B cell (primary cell): Measurements from ENCODE around the gene GDF9. TPM values are rescaled to one million over a fixed set of nuclear protein-coding genes. Genes with fewer than 3 reads are reported as not detected.

Source experiments
- ATAC-seq: fragments of 200-7000 bp; cut with Tn5 transposase; one replicate; pipeline ENCODE4 v1.10.0; 2021; ENCODE audit warnings: low read depth, mild to moderate bottlenecking, moderate number of reproducible peaks, moderate library complexity
- CTCF ChIA-PET: fragments of 350-600 bp; sonication (Branson Sonifier 250); formaldehyde crosslinking; loops from one replicate; lab custom pipeline; 2021; ENCODE audit warnings: antibody characterized with exemption, inconsistent platforms; lab: Charles Lee
- POLR2A ChIA-PET: fragments of 350-600 bp; sonication (Branson Sonifier 250); formaldehyde crosslinking; loops from one replicate; lab custom pipeline; 2021; ENCODE audit warnings: antibody characterized with exemption; lab: Charles Lee
- DNase-seq: peaks from one replicate; pipeline ENCODE4 v3.0.0; 2013
- H2AFZ ChIP-seq: 2 replicates; pipeline ENCODE4 v1.6.1; 2012; ENCODE audit warnings: mild to moderate bottlenecking, low read depth, low read length; ENCODE audit not compliant: insufficient read depth, poor library complexity, severe bottlenecking
- H3K27ac ChIP-seq, 2 donors: 1 replicate in 1 of 2; 2 replicates in 1 of 2; pipeline ENCODE4 v1.5.1; 2012 to 2013; ENCODE audit warnings: low read length in 2 of 2, mild to moderate bottlenecking in 2 of 2, moderate library complexity in 1 of 2
- H3K27me3 ChIP-seq, 4 experiments: fragments of 200-600 bp in 1 of 4; sonication (generic) in 1 of 4; replicated peaks in 1 of 4; 1 replicate in 2 of 4; 2 replicates in 2 of 4; pipeline versions ENCODE4 v1.6.1 to v1.7.0; 2013 to 2016; ENCODE audit warnings: low read length in 3 of 4, mild to moderate bottlenecking in 2 of 4, mixed read lengths in 1 of 4, moderate library complexity in 1 of 4; ENCODE audit not compliant: insufficient read depth in 4 of 4, control insufficient read depth in 3 of 4; ENCODE audit errors: control extremely low read depth in 1 of 4
- H3K36me3 ChIP-seq, 2 experiments: replicated peaks in 1 of 2; 1 replicate in 1 of 2; 2 replicates in 1 of 2; pipeline versions ENCODE4 v1.6.1 to v1.7.1; 2013; ENCODE audit warnings: low read length in 1 of 2; ENCODE audit not compliant: insufficient read depth in 2 of 2, control insufficient read depth in 1 of 2; ENCODE audit errors: control extremely low read depth in 1 of 2, extremely low read depth in 1 of 2
- H3K4me1 ChIP-seq, 2 donors: fragments of 200-600 bp in 1 of 2; sonication (generic) in 1 of 2; 1 replicate in 1 of 2; 2 replicates in 1 of 2; pipeline versions ENCODE4 v1.5.1 to v1.6.1; 2013 to 2017; ENCODE audit warnings: low read length in 2 of 2; ENCODE audit not compliant: control insufficient read depth in 2 of 2, insufficient read depth in 2 of 2
- H3K4me2 ChIP-seq: replicated peaks from 2 replicates; pipeline ENCODE3; 2012; ENCODE audit warnings: mild to moderate bottlenecking, low read depth, low read length; ENCODE audit not compliant: poor library complexity, severe bottlenecking
- H3K4me3 ChIP-seq, 5 experiments: fragments of 200-600 bp in 1 of 5; sonication (generic) in 1 of 5; 1 replicate in 3 of 5; 2 replicates in 2 of 5; pipeline versions ENCODE4 v1.5.1 to v1.7.0; 2011 to 2016; ENCODE audit warnings: low read length in 4 of 5, mild to moderate bottlenecking in 4 of 5, low read depth in 2 of 5, control low read depth in 1 of 5, moderate library complexity in 1 of 5; ENCODE audit not compliant: insufficient read depth in 1 of 5; ENCODE audit errors: control extremely low read depth in 1 of 5, extremely low read depth in 1 of 5
- H3K79me2 ChIP-seq: fragments of 200-600 bp; sonication (generic); one replicate; pipeline ENCODE4 v1.6.0; 2016; ENCODE audit warnings: low read length; ENCODE audit not compliant: control insufficient read depth, insufficient read depth
- H3K9ac ChIP-seq: fragments of 200-600 bp; sonication (generic); 2 replicates; pipeline ENCODE4 v1.6.1; 2017; ENCODE audit warnings: mild to moderate bottlenecking, low read length, moderate library complexity
- H3K9me3 ChIP-seq, 3 donors: one replicate each; pipeline versions ENCODE4 v1.6.1 to v1.7.1; 2013; ENCODE audit warnings: low read length in 2 of 3; ENCODE audit not compliant: control insufficient read depth in 2 of 3, insufficient read depth in 1 of 3; ENCODE audit errors: control extremely low read depth in 1 of 3
- H4K20me1 ChIP-seq: 2 replicates; pipeline ENCODE4 v1.6.0; 2012; ENCODE audit warnings: mild to moderate bottlenecking, low read length; ENCODE audit not compliant: insufficient read depth, control insufficient read depth, poor library complexity, severe bottlenecking
- H3K27ac Mint-ChIP-seq: one replicate; pipeline ENCODE4 v1.8.0; 2021; ENCODE audit warnings: mixed read lengths
- H3K27me3 Mint-ChIP-seq: one replicate; pipeline ENCODE4 v1.8.0; 2021; ENCODE audit warnings: mixed read lengths
- H3K4me1 Mint-ChIP-seq: one replicate; pipeline ENCODE4 v1.8.0; 2021; ENCODE audit warnings: mixed read lengths
- H3K4me3 Mint-ChIP-seq: one replicate; pipeline ENCODE4 v1.8.0; 2021; ENCODE audit warnings: mixed read lengths
- H3K9me3 Mint-ChIP-seq: one replicate; pipeline ENCODE4 v1.8.0; 2022; ENCODE audit warnings: mixed read lengths; ENCODE audit not compliant: insufficient read depth
- EZH2 ChIP-seq: IDR thresholded peaks from 2 replicates; pipeline ENCODE4 v1.6.1; 2012; ENCODE audit warnings: borderline replicate concordance, low read depth, mild to moderate bottlenecking, moderate library complexity, low read length; ENCODE audit not compliant: insufficient read depth, poor library complexity, severe bottlenecking
- WGBS: methylation state at CpG from one replicate; pipeline ENCODE4 v1.1.5; 2013; ENCODE audit warnings: missing lambda C conversion rate; ENCODE audit not compliant: insufficient coverage; 5-methylcytosine and 5-hydroxymethylcytosine counted together
- intact Hi-C: fragments of 100-400 bp; cut with micrococcal nuclease; formaldehyde crosslinking; loops from one replicate; pipeline ENCODE4 v1.10.0; 2022
- polyA plus RNA-seq: library from polyadenylated mRNA; depleted of rRNA; stranded (reverse); fragments of >200 nt; gene quantifications from 2 replicates; pipeline ENCODE4 v1.2.3, GENCODE V29; 2012
- total RNA-seq, 2 donors: library from RNA; stranded (reverse); fragments of 120-200 nt in 1 of 2; gene quantifications; 1 replicate in 1 of 2; 2 replicates in 1 of 2; pipeline versions ENCODE4 v1.2.3 to v1.2.4, GENCODE V29; 2013 to 2022
- TF ChIP-seq, protein P1 (sequence below): fragments of 200-600 bp; IDR thresholded peaks from one replicate; pipeline ENCODE4 v1.8.0; 2022; ENCODE audit warnings: antibody characterized with exemption, mild to moderate bottlenecking

Gene GDF9
- total and polyA plus RNA-seq, 2 donors (not counting 1 experiment from before 2014, with no cell fraction given), result 0.67 to 0.88 TPM

DNA sequence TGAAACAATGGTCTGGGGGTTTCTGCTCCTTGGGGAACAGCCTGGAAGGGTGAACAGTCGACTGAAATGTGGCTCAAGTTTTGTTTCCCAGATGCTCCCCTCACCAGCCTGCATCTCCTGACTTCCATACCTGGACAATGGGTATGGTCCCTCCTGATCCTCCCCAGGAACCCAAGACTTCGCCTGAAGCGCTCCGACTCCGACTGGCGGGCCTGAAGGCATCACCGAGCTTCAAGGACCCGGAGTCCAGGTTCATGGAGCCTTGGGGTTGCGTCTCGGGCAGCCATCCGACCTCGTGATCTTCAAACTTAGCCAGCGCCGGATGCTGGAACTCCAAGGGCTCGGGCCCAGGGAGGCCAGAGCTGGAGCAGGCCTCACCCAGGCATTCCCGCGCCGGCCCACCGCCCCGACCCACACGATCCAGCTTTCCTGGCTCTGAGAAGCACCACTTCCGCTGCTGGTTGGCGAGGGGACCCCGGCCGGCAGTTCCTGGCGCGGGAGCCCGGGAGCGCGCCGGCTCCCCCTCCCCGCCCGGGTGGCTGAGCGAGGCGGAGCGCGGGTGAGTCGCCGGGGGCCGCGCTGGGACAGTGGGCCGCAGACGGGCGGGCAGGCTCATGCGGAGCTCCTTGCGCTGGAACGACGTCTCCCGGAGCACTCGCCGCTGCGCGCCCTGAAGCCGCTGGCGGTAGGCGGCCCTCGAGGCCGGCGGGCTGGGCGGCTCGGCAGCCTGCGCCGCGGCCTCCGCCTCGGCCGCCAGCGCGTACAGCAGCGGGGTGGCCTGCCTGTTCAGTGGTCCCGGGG lies 41.0 kb downstream of the GDF9 start:
- intact Hi-C loops, result no loop called here
- peak overlapping the region in 3 of 5 experiments; percentile 11 to 51 (median 39) for H3K4me3 ChIP-seq
- DNase-seq, result peak; percentile 43
- H3K4me1 ChIP-seq, result peaks cover 28 to 37% of the 10 kb centered on the region in 2 donors
- Mint-ChIP-seq H3K4me1 (peaks cover 18% of the 10 kb centered on the region), H3K27ac (no peak overlapping the region), H3K27me3 (peaks cover 35% of the 10 kb centered on the region), H3K9me3 (no peaks in the 10 kb centered on the region), H3K4me3 (peak overlapping the region; percentile 47)
- H3K36me3 ChIP-seq, result no peaks in the 10 kb centered on the region
- H2AFZ ChIP-seq, result peak overlapping the region; percentile 64
- peak; percentile 6 for ATAC-seq
- H3K9me3 ChIP-seq, result peaks cover 0 to 4% (median 0%) of the 10 kb centered on the region in 3 donors
- ChIA-PET CTCF (interaction anchor here (1.0 to 1.9 kb wide), 5 partner anchors 14 to 325 kb away, joined by 3 to 5 read pairs (median 4); no protein-coding TSS in a partner anchor), POLR2A (no interaction called here)
- H3K27me3 ChIP-seq, result peaks cover 0 to 84% (median 48%) of the 10 kb centered on the region in 4 experiments
- H4K20me1 ChIP-seq, result no peaks in the 10 kb centered on the region
- peak overlapping the region; percentile 47 for H3K9ac ChIP-seq
- no peak for TF ChIP-seq EZH2
- TF ChIP-seq, protein P1, sequence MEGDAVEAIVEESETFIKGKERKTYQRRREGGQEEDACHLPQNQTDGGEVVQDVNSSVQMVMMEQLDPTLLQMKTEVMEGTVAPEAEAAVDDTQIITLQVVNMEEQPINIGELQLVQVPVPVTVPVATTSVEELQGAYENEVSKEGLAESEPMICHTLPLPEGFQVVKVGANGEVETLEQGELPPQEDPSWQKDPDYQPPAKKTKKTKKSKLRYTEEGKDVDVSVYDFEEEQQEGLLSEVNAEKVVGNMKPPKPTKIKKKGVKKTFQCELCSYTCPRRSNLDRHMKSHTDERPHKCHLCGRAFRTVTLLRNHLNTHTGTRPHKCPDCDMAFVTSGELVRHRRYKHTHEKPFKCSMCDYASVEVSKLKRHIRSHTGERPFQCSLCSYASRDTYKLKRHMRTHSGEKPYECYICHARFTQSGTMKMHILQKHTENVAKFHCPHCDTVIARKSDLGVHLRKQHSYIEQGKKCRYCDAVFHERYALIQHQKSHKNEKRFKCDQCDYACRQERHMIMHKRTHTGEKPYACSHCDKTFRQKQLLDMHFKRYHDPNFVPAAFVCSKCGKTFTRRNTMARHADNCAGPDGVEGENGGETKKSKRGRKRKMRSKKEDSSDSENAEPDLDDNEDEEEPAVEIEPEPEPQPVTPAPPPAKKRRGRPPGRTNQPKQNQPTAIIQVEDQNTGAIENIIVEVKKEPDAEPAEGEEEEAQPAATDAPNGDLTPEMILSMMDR, result no peak
- H3K79me2 ChIP-seq, result no peaks in the 10 kb centered on the region
- peak overlapping the region; percentile 83 for H3K4me2 ChIP-seq
- no peak overlapping the region for H3K27ac ChIP-seq
- WGBS, result 23% methylated on average over 71 of the region's 71 CpGs

DNA sequence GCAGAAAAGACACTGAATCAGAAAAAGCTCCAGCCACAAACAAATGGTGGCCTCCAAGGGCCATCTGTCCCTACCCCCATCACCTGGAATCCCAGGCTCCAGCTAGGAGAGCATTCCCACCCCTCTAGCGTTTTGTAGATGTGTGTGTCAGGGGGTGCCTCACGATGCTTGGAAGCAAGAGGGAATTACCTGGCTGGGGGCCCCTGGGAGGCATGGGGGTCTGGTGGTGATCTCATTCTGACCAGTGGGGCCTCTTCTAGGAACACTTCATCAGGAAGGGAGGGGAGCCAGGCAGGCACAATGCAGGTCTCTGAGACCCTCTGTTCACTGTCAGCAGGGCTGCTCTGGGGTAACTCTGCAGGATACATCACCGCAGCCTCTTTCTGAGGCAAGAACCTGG lies 41.8 kb downstream of the GDF9 start:
- TF ChIP-seq EZH2, result no peak
- TF ChIP-seq, protein P1, result no peak
- WGBS, result 90% methylated on average over 2 of the region's 3 CpGs
- Histone ChIP-seq H3K9me3 (peaks cover 0 to 4% (median 0%) of the 10 kb centered on the region in 3 donors), H3K4me2 (no peak overlapping the region), H3K4me1 (peaks cover 31 to 39% of the 10 kb centered on the region in 2 donors), H3K36me3 (no peaks in the 10 kb centered on the region), H3K27me3 (peaks cover 0 to 88% (median 47%) of the 10 kb centered on the region in 4 experiments), H3K4me3 (no peak overlapping the region), H3K79me2 (no peaks in the 10 kb centered on the region), H3K9ac (no peak overlapping the region), H2AFZ (no peak overlapping the region), H3K27ac (no peak overlapping the region), H4K20me1 (no peaks in the 10 kb centered on the region)
- Mint-ChIP-seq H3K9me3 (no peaks in the 10 kb centered on the region), H3K4me1 (peaks cover 21% of the 10 kb centered on the region), H3K27me3 (peaks cover 38% of the 10 kb centered on the region), H3K4me3 (peak overlapping the region; percentile 47), H3K27ac (no peak overlapping the region)
- DNase-seq (no peak), ATAC-seq (no peak)
- POLR2A ChIA-PET, result no interaction called here
- CTCF ChIA-PET, result interaction anchor here (0.6 to 1.9 kb wide), 5 partner anchors 13 to 139 kb away, joined by 3 to 5 read pairs (median 3); no protein-coding TSS in a partner anchor
- intact Hi-C loops, result no loop called here
